Measurements from ENCODE around the gene NIN. TPM values are rescaled to one million over a fixed set of nuclear protein-coding genes. Genes with fewer than 3 reads are reported as not detected.

NIN gene
- total and polyA plus RNA-seq, 4 donors, result 1.7 to 11.1 (median 4.0) TPM

DNA sequence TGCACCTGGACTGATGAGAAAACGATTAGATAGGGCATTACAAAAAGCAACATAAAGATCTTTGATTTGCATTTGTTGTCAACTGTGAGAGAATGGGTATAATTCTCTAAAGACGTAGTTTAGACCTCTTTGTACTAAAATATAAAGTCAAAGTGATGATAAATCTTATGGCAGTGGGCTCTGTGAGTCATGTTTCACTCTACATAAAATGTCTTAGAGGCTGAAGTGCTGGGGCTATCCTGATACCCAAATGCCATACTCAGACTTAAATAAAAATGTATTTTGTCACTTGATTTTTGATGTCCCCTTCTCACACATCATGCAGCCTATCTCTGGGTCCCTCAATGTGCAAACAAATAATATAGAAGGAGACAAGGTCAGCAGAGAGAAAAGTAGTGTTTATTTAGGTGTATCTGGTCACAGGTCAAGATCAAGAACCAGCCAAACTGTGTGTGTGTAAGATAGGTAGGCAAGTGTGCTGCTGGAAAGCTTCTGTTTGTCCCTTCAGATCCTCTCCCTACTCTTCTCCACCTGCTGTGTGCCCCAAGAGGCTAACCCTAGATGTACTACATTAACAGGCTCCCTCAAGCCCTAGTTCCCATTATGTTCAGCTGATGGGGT is 7.0 kb upstream of the NIN start:
- no peaks in the 10 kb centered on the region for H3K9me3 ChIP-seq (ENCODE audit: control insufficient read depth in 4 of 4, low read length in 3 of 4)
- no peak overlapping the region for H3K27ac ChIP-seq (ENCODE audit: low read depth in 1 of 2, low read length in 2 of 2)
- no peak for DNase-seq (ENCODE audit: low spot score)
- WGBS, result 88% methylated on average over 2 of the region's 2 CpGs
- H3K4me1 ChIP-seq (ENCODE audit: control insufficient read depth in 4 of 4, insufficient read depth in 4 of 4, low read length in 3 of 4), result peaks cover 0 to 9% (median 0%) of the 10 kb centered on the region in 4 donors
- TF ChIP-seq, protein P1, sequence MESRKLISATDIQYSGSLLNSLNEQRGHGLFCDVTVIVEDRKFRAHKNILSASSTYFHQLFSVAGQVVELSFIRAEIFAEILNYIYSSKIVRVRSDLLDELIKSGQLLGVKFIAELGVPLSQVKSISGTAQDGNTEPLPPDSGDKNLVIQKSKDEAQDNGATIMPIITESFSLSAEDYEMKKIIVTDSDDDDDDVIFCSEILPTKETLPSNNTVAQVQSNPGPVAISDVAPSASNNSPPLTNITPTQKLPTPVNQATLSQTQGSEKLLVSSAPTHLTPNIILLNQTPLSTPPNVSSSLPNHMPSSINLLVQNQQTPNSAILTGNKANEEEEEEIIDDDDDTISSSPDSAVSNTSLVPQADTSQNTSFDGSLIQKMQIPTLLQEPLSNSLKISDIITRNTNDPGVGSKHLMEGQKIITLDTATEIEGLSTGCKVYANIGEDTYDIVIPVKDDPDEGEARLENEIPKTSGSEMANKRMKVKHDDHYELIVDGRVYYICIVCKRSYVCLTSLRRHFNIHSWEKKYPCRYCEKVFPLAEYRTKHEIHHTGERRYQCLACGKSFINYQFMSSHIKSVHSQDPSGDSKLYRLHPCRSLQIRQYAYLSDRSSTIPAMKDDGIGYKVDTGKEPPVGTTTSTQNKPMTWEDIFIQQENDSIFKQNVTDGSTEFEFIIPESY (IDR thresholded peaks at IDR 0.05), result no peak
- no peak for TF ChIP-seq RAD21 (IDR thresholded peaks at IDR 0.05)
- TF ChIP-seq, protein P2, sequence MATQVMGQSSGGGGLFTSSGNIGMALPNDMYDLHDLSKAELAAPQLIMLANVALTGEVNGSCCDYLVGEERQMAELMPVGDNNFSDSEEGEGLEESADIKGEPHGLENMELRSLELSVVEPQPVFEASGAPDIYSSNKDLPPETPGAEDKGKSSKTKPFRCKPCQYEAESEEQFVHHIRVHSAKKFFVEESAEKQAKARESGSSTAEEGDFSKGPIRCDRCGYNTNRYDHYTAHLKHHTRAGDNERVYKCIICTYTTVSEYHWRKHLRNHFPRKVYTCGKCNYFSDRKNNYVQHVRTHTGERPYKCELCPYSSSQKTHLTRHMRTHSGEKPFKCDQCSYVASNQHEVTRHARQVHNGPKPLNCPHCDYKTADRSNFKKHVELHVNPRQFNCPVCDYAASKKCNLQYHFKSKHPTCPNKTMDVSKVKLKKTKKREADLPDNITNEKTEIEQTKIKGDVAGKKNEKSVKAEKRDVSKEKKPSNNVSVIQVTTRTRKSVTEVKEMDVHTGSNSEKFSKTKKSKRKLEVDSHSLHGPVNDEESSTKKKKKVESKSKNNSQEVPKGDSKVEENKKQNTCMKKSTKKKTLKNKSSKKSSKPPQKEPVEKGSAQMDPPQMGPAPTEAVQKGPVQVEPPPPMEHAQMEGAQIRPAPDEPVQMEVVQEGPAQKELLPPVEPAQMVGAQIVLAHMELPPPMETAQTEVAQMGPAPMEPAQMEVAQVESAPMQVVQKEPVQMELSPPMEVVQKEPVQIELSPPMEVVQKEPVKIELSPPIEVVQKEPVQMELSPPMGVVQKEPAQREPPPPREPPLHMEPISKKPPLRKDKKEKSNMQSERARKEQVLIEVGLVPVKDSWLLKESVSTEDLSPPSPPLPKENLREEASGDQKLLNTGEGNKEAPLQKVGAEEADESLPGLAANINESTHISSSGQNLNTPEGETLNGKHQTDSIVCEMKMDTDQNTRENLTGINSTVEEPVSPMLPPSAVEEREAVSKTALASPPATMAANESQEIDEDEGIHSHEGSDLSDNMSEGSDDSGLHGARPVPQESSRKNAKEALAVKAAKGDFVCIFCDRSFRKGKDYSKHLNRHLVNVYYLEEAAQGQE (IDR thresholded peaks at IDR 0.05), result no peak
- TF ChIP-seq FOXA2 (IDR thresholded peaks at IDR 0.05), result no peak
- TF ChIP-seq RXRA (IDR thresholded peaks at IDR 0.05), result no peak
- TF ChIP-seq SP1 (IDR thresholded peaks at IDR 0.05), result no peak
- TF ChIP-seq HNF4G (IDR thresholded peaks at IDR 0.05), result no peak
- TF ChIP-seq EGR1 (IDR thresholded peaks at IDR 0.05; ENCODE audit: low read depth in 2 of 2), result no peak
- H3K36me3 ChIP-seq (ENCODE audit: control insufficient read depth in 4 of 4, insufficient read depth in 3 of 4, low read depth in 1 of 4, low read length in 3 of 4), result no peaks in the 10 kb centered on the region
- no peak overlapping the region for H3K9ac ChIP-seq (ENCODE audit: low read depth in 1 of 2, low read length in 2 of 2)
- H3K27me3 ChIP-seq (ENCODE audit: control insufficient read depth in 4 of 4, insufficient read depth in 4 of 4, low read length in 3 of 4), result no peaks in the 10 kb centered on the region
- no peak overlapping the region for H3K4me3 ChIP-seq (ENCODE audit: low read depth in 1 of 3, low read length in 3 of 3)

DNA sequence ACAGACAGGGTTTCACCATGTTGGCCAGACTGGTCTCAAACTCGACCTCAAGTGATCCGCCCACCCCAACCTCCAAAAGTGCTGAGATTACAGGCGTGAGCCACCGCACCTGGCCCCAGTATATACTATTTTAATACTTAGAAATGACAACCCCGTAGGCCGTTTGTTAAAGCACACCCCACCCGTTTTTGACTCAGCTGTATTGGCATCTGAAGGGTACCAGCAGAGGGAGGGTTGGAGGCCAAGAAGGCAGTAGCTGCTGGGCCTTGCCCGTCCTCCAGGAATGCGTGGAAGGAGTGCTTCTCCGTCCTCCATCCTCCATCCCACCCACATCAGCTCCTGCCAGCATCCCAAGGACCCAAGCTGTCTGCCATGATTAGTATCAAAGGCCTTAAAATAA is 6.3 kb upstream of the NIN start:
- no peak for DNase-seq (ENCODE audit: low spot score)
- Histone ChIP-seq H3K27ac (ENCODE audit: low read depth in 1 of 2, low read length in 2 of 2) (no peak overlapping the region), H3K36me3 (ENCODE audit: control insufficient read depth in 4 of 4, insufficient read depth in 3 of 4, low read depth in 1 of 4, low read length in 3 of 4) (no peaks in the 10 kb centered on the region), H3K4me1 (ENCODE audit: control insufficient read depth in 4 of 4, insufficient read depth in 4 of 4, low read length in 3 of 4) (peaks cover 0 to 13% (median 0%) of the 10 kb centered on the region in 4 donors), H3K9ac (ENCODE audit: low read depth in 1 of 2, low read length in 2 of 2) (no peak overlapping the region), H3K4me3 (ENCODE audit: low read depth in 1 of 3, low read length in 3 of 3) (no peak overlapping the region), H3K27me3 (ENCODE audit: control insufficient read depth in 4 of 4, insufficient read depth in 4 of 4, low read length in 3 of 4) (no peaks in the 10 kb centered on the region), H3K9me3 (ENCODE audit: control insufficient read depth in 4 of 4, low read length in 3 of 4) (no peaks in the 10 kb centered on the region)
- WGBS, result 93% methylated on average over 10 of the region's 10 CpGs
- TF ChIP-seq GABPA (IDR thresholded peaks at IDR 0.05 in 1 of 2, conservative IDR thresholded peaks at IDR 0.05 in 1 of 2), result no peak
- no peak for TF ChIP-seq SP1 (IDR thresholded peaks at IDR 0.05)
- no peak for TF ChIP-seq RXRA (IDR thresholded peaks at IDR 0.05)
- TF ChIP-seq, protein P3, sequence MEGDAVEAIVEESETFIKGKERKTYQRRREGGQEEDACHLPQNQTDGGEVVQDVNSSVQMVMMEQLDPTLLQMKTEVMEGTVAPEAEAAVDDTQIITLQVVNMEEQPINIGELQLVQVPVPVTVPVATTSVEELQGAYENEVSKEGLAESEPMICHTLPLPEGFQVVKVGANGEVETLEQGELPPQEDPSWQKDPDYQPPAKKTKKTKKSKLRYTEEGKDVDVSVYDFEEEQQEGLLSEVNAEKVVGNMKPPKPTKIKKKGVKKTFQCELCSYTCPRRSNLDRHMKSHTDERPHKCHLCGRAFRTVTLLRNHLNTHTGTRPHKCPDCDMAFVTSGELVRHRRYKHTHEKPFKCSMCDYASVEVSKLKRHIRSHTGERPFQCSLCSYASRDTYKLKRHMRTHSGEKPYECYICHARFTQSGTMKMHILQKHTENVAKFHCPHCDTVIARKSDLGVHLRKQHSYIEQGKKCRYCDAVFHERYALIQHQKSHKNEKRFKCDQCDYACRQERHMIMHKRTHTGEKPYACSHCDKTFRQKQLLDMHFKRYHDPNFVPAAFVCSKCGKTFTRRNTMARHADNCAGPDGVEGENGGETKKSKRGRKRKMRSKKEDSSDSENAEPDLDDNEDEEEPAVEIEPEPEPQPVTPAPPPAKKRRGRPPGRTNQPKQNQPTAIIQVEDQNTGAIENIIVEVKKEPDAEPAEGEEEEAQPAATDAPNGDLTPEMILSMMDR (IDR thresholded peaks at IDR 0.05; ENCODE audit: low read depth, low read length, missing input control), result no peak
- TF ChIP-seq EGR1 (IDR thresholded peaks at IDR 0.05; ENCODE audit: low read depth in 2 of 2), result no peak
- TF ChIP-seq HNF4A (conservative IDR thresholded peaks at IDR 0.05), result no peak
- no peak for TF ChIP-seq FOXA2 (IDR thresholded peaks at IDR 0.05)
- no peak for TF ChIP-seq TAF1 (conservative IDR thresholded peaks at IDR 0.05)
- TF ChIP-seq, protein P1 (IDR thresholded peaks at IDR 0.05), result no peak
- TF ChIP-seq, protein P4, sequence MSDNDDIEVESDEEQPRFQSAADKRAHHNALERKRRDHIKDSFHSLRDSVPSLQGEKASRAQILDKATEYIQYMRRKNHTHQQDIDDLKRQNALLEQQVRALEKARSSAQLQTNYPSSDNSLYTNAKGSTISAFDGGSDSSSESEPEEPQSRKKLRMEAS (IDR thresholded peaks at IDR 0.05), result no peak
- TF ChIP-seq, protein P2 (IDR thresholded peaks at IDR 0.05), result no peak
- no peak for TF ChIP-seq RAD21 (IDR thresholded peaks at IDR 0.05)
- TF ChIP-seq, protein P5, sequence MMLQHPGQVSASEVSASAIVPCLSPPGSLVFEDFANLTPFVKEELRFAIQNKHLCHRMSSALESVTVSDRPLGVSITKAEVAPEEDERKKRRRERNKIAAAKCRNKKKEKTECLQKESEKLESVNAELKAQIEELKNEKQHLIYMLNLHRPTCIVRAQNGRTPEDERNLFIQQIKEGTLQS (IDR thresholded peaks at IDR 0.05), result no peak
- TF ChIP-seq YY1 (IDR thresholded peaks at IDR 0.05), result no peak

All from liver (tissue), 9 donors.